Effector CD8-positive, alpha-beta T cell (primary cell): Measurements from ENCODE around the gene PEX14.

Experiments
- DNase-seq: peaks from one replicate; lab custom pipeline; 2025; lab: John Stamatoyannopoulos, UW

The PEX14 gene

GRCh38 chr1:10678852-10679251 lies 204.1 kb downstream of the PEX14 start:
- DNase-seq = no peak

- no peak for DNase-seq
Observed at GRCh38 chr1:10679496-10680220, 204.9 kb downstream of the PEX14 start.
